Stimulated activated CD4-positive, alpha-beta T cell treated with anti-CD3 and anti-CD28 coated beads, Interleukin-15, amount 100 ng/mL, for 24 hours (primary cell): ENCODE results near the gene RBM44.
"Not testable (repeated sequence)": the region's sequence is repeated elsewhere in the genome, so short reads cannot be mapped to it uniquely, and the experiment has no call there.

Experiments
- DNase-seq: peaks from one replicate; pipeline ENCODE4 v3.0.0-alpha.2; 2020

The RBM44 gene

DNA sequence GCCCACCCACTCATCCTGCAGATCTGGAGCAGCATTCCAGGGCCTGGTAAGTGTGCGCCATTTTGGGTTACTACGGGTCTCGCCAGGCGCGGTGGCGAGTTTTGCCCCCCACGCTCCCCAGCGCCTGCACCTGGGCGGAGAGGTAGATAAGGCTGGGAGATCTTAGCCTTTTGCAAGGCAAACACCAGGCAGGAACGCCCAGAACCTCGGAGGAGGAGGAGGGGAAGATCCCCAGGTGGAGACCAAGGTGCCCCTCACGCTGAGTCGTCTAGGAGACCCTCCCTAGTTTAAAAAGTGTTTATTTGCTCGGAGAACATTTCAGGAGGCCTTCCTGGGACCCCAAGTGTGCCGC, 60.5 kb downstream of the RBM44 start:
- DNase-seq: no peak

GRCh38 chr2:237859533-237860272, 61.1 kb downstream of the RBM44 start, which contains the start of gene RAMP1:
Gene RAMP1 (plus strand): TSS chr2:237859623. CDS start chr2:237859676, 53 bp downstream.
- peak; percentile 34 for DNase-seq

- DNase-seq: no peak
These were observed 61.8 kb downstream of the RBM44 start for GRCh38 chr2:237860273-237860935.

GRCh38 chr2:237861875-237862527, 63.4 kb downstream of the RBM44 start:
- DNase-seq: no peak

GRCh38 chr2:237862528-237862895, 63.9 kb downstream of the RBM44 start:
- no peak for DNase-seq

DNA sequence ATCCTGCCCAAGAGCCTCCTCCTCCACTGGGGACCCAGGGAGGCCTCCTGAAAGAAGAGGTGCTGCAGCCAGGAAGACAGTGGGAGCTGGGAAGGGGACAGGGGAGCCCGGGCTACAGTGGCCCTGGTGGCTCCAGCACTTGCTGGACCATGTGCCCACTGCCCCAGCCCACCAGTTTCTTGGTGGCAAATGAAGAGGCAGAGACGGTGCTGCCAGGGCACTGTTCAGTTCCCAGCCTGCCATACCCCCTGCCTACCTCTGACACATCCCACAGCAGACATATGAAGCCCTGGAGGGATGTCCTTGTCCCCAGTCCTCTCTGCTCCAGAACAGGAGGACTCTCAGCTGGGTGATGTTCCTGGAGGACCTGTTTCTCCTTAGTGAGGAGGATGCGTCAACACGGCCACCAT, 64.5 kb downstream of the RBM44 start:
- DNase-seq: no peak

DNA sequence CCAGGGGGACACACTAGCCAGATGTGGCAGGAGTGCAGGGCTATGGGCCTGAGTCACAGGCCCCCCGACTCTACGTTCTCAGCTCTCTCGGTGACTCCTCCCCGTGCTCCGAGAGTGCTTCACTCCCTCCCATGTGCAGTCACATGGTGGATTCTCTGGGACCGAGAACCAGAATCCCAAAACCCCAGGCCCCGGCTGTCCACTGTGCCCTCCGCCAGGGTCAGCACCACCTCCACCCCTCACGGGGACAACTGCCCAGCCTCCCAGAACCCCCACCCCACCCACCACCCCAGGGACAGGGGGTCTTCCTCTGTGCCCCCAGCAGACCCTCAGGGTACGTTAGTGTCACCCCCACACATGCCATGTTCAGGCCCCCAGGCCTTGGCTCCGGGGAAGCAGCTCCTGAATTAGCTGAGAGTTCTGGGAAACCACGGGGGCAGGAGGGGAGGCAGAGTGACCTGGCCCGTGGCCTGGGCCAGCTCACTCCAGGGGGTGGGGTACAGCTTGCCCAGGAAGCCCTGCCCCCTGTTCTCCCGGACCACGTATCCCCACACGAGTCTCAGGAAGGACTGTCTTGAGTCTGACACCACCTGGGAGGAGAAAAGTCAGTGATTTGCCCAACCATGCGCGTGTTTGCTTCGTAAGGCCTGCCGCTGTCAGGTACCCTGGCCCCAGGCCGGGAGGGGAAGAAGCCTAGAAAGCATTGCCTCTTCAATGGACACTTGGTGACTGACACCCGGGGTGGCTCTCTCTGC, 65.3 kb downstream of the RBM44 start:
- no peak for DNase-seq

GRCh38 chr2:237864444-237864931, 65.9 kb downstream of the RBM44 start:
- DNase-seq: no peak

DNA sequence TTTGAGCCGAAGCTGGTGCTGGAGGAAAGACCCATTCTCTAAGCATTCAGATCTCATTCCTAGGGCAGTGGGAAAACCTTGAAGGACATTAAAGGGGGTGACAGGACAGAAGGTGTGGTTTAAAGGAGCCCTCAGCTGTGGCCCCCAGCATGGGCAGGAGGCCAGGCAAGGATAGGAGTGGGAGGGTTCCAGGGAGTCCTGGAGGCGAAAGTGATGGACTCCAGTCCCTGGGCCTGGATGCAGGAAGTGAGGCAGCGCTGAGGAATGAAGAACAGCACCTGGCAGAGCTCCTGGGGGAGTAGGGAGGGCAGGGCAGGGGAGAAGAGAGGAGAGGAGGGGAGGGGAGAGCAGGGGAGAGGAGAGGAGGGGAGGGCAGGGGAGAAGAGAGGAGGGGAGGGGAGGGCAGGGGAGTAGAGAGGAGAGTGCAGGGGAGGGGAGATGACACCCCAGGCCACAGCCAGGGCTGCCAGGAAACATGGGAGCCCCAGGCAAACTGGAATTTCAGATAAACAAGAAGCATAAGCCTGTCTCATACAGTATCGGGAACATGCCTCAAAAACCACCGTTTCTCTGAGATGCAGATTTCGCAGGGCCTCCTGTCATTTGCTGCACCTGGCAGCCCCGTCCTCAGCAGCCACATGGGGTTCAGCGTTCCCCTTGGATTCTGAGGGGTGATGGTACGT, 66.5 kb downstream of the RBM44 start:
- no peak for DNase-seq

- no peak for DNase-seq
These were observed 67.1 kb downstream of the RBM44 start for GRCh38 chr2:237865623-237866041.

- no peak for DNase-seq
These were observed 67.6 kb downstream of the RBM44 start for GRCh38 chr2:237866101-237866621.

- DNase-seq: no peak
These were observed 68.9 kb downstream of the RBM44 start for GRCh38 chr2:237867465-237867864.

- DNase-seq: not testable (repeated sequence)
These were observed 69.5 kb downstream of the RBM44 start for GRCh38 chr2:237868074-237868473.

DNA sequence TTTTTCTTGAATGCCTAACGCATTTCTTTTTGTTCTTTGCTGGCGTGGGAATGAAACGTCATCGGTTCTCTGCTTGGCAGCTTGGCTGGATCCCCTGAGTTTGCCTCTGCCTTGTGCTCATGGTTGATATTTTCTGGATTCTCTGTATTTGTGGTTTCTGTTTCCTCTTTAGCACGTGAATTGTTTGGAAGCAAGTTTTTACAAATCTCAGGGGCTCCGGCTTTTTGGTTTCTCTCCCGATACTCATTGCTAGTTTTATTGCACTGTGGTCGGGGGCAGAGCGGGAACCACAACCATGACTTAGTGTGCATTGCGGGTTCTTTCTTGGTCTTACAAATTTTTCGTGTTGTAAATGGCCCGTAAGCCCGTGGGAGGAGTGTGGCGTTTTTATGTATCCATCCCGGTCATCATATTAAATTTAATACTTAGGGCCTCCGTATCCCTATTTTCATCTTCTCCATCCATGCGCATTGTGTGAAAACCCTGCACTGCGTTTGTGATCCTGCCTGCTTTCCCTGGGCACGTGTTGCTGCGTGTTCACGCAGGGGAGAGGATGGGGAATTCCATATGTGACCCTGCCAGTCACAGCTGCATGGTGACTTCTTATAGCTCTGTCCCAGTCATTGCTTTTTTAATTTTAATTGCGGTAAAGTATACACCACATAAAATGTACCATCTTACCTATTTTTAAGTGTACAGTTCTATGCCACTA, 70.2 kb downstream of the RBM44 start:
- DNase-seq: no peak

- no peak for DNase-seq
These were observed 70.9 kb downstream of the RBM44 start for GRCh38 chr2:237869343-237870102.

- no peak for DNase-seq
These were observed 71.5 kb downstream of the RBM44 start for GRCh38 chr2:237870126-237870525.

GRCh38 chr2:237870754-237871651, 72.4 kb downstream of the RBM44 start:
- DNase-seq: no peak

DNA sequence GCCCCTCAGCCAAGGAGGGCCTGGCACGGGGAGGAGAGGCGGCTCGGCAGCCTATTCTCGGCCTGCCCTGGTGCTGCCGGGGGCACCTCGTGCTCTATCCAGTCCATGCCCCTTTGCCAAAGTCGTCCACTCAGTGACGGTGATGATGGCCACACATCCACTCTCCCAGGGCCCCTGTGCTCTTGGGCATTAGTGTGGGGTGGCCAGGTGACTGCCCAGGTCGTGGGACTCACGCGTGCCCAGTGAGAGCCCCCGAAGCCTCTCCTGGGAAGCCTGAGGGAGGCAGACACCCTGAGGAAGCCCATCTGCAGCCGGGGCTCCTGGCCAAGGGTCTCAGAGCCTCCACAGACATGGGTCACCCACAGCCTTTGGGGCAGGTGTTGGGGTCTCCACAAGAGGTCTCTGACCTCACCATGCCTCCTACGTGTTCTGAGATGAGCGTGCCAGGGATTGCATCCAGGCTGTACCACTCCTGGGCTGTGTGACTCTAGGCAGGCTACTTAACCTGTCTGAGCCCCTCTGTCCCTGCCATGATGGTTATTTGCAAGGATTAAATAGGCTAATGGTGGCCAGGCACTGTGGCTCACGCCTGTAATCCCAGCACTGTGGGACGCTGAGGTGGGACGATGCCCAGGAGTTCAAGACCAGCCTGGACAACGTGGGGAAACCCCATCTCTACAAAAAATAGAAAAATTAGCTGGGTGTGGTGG, 73.8 kb downstream of the RBM44 start:
- no peak for DNase-seq

DNA sequence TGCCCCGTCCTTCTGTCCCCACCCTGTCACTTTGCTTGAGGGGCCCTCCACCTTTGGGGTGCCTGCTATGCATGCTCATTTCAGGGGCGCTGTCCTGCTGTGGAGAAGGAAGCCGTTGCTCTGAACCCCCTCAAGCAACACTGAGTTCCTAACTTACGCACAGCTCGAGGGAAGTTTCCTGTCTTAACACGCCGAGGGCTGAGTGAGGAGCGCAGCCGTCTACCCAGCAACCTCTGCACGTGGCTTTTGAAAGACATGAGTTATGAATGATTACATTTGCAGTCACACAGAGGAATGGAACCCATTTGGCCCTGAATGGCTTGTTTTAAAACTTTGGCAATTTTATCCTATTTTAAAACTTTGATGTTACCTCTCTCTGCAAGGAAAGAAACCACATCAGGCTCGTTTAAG, 74.8 kb downstream of the RBM44 start:
- no peak for DNase-seq
